GM21717 (cell line): ENCODE results near the gene NEDD4L.

Experiments
- ATAC-seq: cut with Tn5 transposase; IDR thresholded peaks from one replicate; pipeline ENCODE4 v1.9.1; 2021; ENCODE audit warnings: mild to moderate bottlenecking, moderate library complexity; ENCODE audit not compliant: unreplicated experiment

The NEDD4L gene

DNA sequence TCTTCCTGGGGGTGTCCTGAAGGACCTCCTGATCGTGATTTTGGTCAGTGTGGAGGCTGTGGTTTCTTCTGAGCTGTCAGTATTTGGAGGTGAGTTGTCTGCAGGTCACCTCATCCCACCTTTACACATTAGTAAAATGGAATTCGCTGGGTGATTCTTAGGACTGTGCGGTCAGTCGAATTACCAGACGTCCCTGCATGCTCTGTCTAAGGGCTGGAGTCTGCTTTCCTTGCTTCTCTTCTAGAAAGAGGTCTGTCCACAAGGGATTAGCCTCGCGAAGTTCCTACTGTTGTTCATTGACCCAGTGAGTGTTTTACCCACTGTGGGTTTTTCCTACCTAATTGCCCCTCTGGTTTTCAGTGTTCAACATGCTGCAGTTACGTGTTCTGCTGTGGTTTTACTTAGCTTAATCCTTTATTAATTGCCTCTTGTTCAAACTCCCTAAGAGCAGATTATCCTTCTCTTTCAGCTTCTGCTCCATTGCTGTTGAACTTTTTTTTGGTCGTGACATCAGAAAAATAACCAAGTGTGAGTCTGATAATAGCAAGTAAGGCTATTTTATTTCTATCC is 183.4 kb downstream of the NEDD4L start:
- ATAC-seq: no peak

DNA sequence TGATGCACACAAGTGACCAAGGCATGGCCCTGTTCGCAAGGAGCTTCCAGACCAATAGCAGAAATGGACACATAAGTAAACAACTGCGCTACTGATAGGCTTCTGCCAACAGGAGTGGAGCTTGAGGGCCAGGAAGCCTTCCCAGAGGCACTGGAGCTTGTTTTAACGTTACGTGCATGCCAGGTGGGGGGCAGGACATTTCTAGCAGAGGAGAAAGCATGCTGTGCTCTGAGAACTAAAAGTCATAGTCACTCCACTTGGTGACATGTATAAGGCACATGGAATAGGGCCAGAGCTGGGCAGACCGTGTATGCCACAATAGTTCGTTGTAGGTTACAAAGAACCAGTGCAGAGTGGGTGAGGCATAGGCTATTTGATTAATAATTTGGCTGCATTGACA is 184.2 kb downstream of the NEDD4L start:
- no peak for ATAC-seq

DNA sequence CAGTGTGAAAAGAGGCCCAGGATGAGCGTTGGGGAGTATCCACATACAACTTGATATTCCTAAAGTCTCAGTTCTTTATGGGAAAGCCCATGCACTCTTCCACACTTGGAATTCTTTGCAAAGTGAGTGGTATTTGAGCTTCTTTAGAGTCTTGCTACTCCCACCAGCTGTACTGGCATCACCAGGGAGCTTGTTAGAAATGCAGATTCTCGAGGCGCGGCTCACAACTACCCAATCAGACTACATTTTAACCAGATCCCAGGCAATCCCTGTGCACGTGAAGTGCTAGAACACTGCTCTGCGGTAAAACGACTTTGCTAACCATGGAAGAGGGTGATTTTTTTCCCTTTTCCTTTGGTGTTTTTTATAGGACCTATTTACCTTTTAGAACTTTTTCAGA is 184.7 kb downstream of the NEDD4L start:
- no peak for ATAC-seq

DNA sequence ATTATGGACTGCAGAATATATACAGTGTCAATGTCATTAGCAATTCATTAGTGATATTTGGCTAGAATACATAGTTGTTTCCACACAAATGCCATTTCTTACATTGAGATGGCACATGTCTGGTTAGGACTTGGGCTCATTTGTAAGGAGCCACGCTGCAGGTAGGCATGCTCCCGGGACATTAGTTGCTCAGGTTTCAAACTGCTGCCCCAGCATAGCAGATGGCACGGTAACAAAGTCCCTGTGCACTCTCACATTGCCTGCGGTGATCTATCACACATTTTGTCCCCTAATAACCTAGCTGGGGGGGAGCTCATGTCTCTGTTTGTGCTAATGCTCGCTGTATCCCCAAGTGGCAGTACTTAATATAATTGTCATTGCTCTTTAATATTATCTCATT is 185.1 kb downstream of the NEDD4L start:
- no peak for ATAC-seq

DNA sequence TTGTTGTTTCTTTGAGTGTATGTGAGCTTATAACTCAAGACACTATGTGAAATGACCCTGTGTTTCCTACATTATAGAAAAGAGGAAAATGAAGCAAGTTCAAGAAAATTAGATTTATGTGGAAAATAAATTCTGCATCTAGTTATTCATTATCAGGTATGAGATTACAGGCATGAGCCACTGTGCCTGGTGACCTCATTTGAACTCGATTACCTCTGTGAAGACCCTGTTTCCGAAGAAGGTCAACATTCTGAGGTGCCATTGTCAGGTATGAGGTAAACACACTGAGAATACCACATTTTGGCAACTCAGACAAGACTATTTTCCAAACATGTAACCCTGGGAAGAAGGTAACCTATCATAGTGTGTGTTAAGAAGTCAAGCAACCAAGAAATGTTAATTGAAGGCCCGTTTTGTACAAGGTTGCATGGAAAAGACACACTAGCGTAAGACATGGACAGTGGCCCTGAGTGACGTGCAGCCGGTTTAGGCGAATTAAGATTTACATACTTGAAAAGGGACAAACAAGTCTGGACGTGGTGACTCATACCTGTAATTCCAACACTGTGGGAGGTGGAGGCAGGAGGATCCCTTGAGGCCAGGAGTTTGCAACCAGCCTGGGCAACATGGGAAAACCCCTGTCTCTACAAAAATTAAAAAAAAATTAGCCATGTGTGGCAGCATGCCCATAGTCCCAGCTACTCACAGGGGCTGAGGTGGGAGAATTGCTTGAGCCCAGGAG is 186.6 kb downstream of the NEDD4L start:
- ATAC-seq: no peak

DNA sequence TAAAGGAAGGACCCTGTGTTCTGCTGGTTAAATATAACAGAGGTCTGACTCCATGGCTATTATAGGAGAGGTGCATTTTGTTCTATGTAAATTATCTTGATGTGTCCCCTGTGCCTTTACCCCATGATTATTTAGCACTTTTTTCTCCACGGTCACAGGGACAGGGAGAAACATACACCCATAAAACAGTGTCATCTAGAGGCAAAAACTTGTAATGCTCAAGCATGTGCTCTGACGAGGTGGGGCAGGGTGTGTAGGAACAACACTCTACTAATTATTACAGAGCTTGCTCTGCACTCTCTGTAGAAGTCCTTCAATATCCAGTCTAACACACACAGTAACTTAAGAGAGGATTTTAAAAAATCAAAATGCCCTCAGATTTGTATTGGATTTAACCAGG is 187.9 kb downstream of the NEDD4L start:
- no peak for ATAC-seq

DNA sequence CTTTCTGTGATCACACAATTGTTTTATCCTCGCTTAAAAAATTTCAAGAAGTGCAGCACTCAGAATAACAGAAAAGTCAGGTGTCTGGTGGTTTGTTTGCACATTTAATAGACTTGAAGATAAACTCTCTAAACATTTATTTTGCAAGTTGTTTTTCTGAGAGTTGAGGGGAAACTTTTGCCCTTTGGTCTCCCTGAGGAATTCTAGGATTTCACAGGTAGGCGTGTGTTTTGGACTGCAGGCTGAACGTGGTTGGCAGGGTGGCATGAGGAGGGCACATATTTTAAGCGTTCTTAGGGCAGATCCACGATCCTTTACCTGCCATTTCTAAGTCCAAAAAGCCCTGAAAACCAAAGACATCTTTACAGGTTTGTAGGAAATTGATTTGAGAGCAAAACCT is 188.6 kb downstream of the NEDD4L start:
- ATAC-seq: no peak

DNA sequence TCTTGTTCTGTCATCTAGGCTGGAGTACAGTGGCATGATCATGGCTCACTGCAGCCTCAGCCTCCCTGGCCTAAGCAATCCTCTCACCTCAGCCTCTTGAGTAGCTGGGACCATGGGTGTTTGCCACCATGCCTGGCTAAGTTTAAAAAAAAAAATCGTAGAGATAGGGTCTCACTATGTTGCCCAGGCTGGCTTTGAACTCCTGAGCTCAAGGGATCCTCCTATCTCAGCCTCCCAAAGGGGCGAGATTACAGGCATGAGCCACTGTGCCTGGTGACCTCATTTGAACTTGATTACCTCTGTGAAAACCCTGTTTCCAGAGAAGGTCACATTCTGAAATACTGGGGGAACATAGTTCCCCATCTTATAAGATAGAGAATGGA is 190.3 kb downstream of the NEDD4L start:
- no peak for ATAC-seq

- ATAC-seq: no peak
These were observed 191.0 kb downstream of the NEDD4L start for GRCh38 chr18:58235001-58235436.

DNA sequence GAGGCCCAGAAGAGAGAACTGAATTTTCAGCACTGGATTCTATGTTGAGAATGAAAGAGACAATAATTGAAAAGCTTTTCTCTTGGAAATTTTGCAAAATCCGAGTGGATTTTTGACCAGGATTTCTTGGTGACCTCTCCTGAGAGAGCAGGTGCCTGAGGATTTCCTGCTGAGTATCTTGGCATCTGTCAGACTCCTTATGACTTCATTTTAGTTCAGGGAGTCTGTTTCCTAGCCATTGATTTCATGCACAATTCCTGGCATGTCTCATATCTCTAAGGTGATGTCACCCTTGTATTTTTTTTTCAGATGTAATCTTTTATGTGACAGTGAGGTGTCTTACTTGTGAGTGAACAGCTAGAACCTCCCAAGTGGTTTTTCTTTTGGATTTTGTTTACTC is 195.9 kb downstream of the NEDD4L start:
- ATAC-seq: no peak

- no peak for ATAC-seq
These were observed 197.1 kb downstream of the NEDD4L start for GRCh38 chr18:58241026-58241679.

DNA sequence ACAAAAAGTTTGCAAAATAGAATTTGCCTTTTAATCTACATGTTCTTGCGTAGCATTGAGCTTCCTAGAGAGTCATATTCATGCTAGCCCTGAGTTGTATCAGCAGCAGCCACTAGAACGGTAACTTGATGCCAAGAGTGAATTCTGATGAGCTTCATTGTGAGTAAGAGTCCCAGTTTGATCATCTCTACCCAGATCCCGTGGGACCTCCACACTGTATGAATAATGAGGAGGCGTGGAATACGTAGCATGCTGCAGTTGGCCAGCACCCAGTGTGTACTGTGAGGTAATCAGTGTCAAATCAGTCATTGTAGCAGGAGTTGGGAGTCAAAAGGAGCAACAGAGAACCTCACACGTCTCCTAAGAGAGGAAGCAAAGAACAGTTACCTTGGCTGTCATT is 197.9 kb downstream of the NEDD4L start:
- no peak for ATAC-seq

DNA sequence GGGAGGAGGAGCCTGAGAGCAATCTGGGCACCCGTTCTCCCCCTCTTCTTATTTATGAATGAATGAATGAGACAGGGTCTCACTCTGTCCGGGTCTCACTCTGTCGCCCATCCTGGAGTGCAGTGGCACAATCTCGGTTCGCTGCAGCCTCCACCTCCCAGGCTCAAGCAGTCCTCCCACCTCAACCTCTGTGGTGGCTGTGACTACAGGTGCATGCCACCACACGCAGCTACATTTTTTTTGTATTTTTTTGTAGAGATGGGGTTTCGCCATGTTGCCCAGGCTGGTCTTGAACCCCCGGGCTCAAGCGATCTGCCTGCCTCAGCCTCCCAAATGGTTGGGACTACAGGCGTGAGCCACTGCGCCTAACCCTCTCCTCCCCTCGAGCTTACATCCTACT is 198.4 kb downstream of the NEDD4L start:
- ATAC-seq: no peak

- ATAC-seq: no peak
These were observed 198.9 kb downstream of the NEDD4L start for GRCh38 chr18:58242968-58243367.

DNA sequence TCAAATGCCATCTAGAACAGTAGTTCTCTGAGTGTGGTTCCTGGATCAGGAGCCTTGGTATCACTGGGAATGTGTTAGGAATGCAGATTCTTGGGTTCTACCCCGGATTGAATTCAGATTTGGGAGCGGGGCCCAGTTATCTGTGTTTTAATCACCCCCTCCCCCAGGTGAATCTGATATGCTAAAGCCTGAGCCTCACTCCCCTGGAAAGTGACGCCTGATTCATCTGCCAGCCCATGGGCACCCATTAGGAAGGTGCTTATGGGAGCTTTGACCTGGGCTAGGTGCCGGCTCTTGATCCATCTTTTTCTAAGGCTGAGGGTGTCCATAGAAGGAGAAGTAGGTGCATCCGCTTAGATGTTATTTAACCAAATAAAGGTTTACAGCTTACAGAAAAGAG is 199.4 kb downstream of the NEDD4L start:
- ATAC-seq: no peak

- no peak for ATAC-seq
These were observed 203.4 kb downstream of the NEDD4L start for GRCh38 chr18:58247363-58247834.

DNA sequence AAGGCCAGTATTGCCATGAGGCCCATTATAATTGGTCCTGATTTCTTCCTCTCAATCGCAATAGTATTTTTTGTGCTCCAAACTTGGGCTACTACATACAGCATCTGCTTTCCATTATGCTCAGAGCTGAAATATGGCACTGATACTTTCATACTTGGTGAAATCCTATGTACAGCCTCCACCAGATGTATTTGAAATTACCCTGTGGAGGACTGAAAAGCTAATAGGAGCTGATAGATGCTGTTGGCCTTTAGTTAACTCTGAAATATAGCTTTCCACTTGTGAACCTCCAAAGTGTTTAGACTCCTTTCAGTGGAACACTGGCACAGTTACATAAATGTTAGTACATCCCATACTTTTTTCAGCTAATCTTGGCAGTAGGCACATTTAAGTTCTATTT is 205.7 kb downstream of the NEDD4L start:
- no peak for ATAC-seq

GRCh38 chr18:58251416-58251815 is 207.4 kb downstream of the NEDD4L start:
- no peak for ATAC-seq

DNA sequence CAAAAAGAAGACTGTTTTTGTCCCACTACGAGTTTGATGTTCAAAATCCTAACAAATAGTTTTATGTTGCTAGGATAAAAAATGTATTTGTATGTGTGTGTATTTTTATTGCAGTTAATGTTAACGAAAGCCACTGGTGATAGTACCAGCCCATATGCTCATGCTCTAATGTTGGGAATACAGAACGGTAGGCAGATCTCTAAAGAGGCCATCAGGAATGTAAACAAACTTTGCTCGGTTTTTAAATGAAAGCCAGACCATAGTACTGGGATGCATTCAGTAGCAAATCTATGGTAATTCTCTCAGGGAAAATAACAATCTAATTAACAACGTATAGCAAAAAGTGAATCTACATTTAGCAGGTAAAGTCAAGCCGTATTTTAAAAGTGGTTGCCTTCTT is 208.1 kb downstream of the NEDD4L start:
- ATAC-seq: no peak

GRCh38 chr18:58253318-58253717 is 209.3 kb downstream of the NEDD4L start:
- no peak for ATAC-seq

DNA sequence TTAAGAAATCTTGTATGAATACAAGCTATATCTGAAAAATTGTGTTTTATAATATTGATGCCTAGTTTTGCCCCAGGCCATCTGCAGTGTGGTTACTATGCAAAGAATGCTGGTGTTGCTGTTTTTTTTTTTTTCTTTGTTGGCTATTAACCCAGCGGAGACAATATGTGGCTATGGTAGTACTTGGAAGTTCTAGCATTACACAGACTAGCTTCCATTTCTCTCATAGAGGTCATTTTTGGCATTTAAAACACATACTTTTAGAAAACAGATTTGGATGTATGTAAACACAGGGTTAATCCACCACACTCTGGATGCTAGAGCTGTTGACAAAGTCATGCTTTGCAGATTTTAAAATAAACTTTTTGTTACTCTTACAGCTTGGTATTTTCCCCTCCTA is 209.8 kb downstream of the NEDD4L start:
- ATAC-seq: no peak

DNA sequence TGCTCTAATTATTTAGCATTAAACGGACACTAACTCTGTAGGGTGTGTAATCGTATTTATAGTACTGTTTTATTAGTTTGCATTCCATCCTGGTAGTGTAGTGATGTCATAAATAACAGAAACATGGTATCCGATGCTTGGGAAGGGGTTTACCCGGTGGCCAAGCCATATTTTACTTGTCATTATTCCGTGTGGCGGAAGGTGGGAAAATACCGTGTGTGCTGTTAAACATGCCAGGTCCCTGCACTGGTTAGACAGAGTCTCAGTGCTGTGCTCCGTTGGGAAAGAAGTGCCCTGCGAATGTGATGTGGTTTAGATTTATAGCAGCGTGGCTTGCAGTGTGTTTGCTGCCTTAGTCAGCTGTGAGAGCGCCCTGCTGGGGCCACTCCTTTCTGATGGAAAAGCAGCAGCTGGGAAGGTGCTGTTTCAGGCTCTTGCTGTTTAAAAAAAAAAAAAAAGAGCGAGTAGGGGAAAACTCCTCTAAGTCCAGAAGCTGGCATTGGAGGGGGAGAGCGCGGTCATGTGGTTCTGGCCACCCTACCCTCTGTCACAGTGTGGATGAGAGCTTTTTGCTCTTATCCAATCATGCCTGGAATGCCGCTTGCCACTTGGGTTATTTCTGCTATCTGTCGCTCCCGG is 211.0 kb downstream of the NEDD4L start:
- ATAC-seq: no peak
